ENCODE measurements around the gene SLIT1.
A peak's percentile ranks its signal among the peaks of the same experiment; 100 is the strongest.

The SLIT1 gene

GRCh38 chr10:97185326-97186058, at the start of gene SLIT1:
TSS of gene SLIT1 (minus strand) at chr10:97185959. CDS start at chr10:97185674, 285 bp downstream.
- DNase-seq (ENCODE audit: low read depth in 2 of 2): no peak

- no peak for DNase-seq (ENCODE audit: low read depth in 2 of 2)
These were observed 49.6 kb upstream of the SLIT1 start for GRCh38 chr10:97235353-97235752.

- DNase-seq (ENCODE audit: low read depth in 2 of 2): no peak
These were observed 48.6 kb upstream of the SLIT1 start for GRCh38 chr10:97234400-97234799.

- no peak for DNase-seq (ENCODE audit: low read depth in 2 of 2)
These were observed 44.4 kb upstream of the SLIT1 start for GRCh38 chr10:97230146-97230545.

GRCh38 chr10:97229322-97230015, 43.7 kb upstream of the SLIT1 start:
- no peak for DNase-seq (ENCODE audit: low read depth in 2 of 2)

GRCh38 chr10:97228775-97229157, 43.0 kb upstream of the SLIT1 start:
- no peak for DNase-seq (ENCODE audit: low read depth in 2 of 2)

- no peak for DNase-seq (ENCODE audit: low read depth in 2 of 2)
These were observed 42.5 kb upstream of the SLIT1 start for GRCh38 chr10:97228130-97228774.

GRCh38 chr10:97226398-97226797, 40.6 kb upstream of the SLIT1 start:
- no peak for DNase-seq (ENCODE audit: low read depth in 2 of 2)

- DNase-seq (ENCODE audit: low read depth in 2 of 2): no peak
These were observed 39.0 kb upstream of the SLIT1 start for GRCh38 chr10:97224483-97225435.

GRCh38 chr10:97222326-97222961, 36.7 kb upstream of the SLIT1 start:
- no peak for DNase-seq (ENCODE audit: low read depth in 2 of 2)

GRCh38 chr10:97220355-97220754, 34.6 kb upstream of the SLIT1 start:
- DNase-seq (ENCODE audit: low read depth in 2 of 2): no peak

GRCh38 chr10:97217299-97217698, 31.5 kb upstream of the SLIT1 start:
- DNase-seq (ENCODE audit: low read depth in 2 of 2): no peak

GRCh38 chr10:97215619-97216260, 30.0 kb upstream of the SLIT1 start:
- DNase-seq (ENCODE audit: low read depth in 2 of 2): no peak

GRCh38 chr10:97213431-97213830, 27.7 kb upstream of the SLIT1 start:
- DNase-seq (ENCODE audit: low read depth in 2 of 2): no peak

GRCh38 chr10:97211229-97211628, 25.5 kb upstream of the SLIT1 start:
- no peak for DNase-seq (ENCODE audit: low read depth in 2 of 2)

- DNase-seq (ENCODE audit: low read depth in 2 of 2): peak; percentile 47 to 70
These were observed 24.8 kb upstream of the SLIT1 start for GRCh38 chr10:97210543-97210960.

GRCh38 chr10:97207756-97208346, 22.1 kb upstream of the SLIT1 start:
- no peak for DNase-seq (ENCODE audit: low read depth in 2 of 2)

GRCh38 chr10:97207131-97207530, 21.4 kb upstream of the SLIT1 start:
- DNase-seq (ENCODE audit: low read depth in 2 of 2): no peak

GRCh38 chr10:97204826-97205679, 19.3 kb upstream of the SLIT1 start:
- no peak for DNase-seq (ENCODE audit: low read depth in 2 of 2)
